PC-3 (cell line): Measurements from ENCODE around the gene STRIP1.

Source experiments
- CTCF ChIP-seq: fragments of 300-600 bp; sonication (generic); conservative IDR thresholded peaks from 2 replicates; pipeline ENCODE4 v1.5.1; 2017; ENCODE audit warnings: antibody characterized with exemption, low read depth, mild to moderate bottlenecking, low read length
- EZH2 ChIP-seq: fragments of 300-600 bp; sonication (generic); IDR thresholded peaks from one replicate; pipeline ENCODE4 v1.6.1; 2017; ENCODE audit warnings: antibody characterized with exemption, mild to moderate bottlenecking, low read length; ENCODE audit not compliant: unreplicated experiment
- EZH2phosphoT487 ChIP-seq: fragments of 300-600 bp; sonication (generic); IDR thresholded peaks from 2 replicates; pipeline ENCODE4 v1.6.1; 2018; ENCODE audit warnings: mild to moderate bottlenecking, antibody characterized with exemption, low read length, borderline replicate concordance

- TF ChIP-seq CTCF (no peak), EZH2phosphoT487 (no peak), EZH2 (no peak)
Observed at GRCh38 chr1:109995536-109995935, 38.9 kb upstream of the STRIP1 start.
